Activated T-helper 17 cell treated with anti-CD3 and anti-CD28 coated beads, Interleukin-2, amount 50 U/mL, for 72 hours (primary cell): ENCODE results near the gene ENO4. TPM values are rescaled to one million over a fixed set of nuclear protein-coding genes. Genes with fewer than 3 reads are reported as not detected.

Experiments used
- ATAC-seq: fragments of 150-1000 bp; cut with Tn5 transposase; replicated peaks from 2 replicates; pipeline ENCODE4 v1.10.0; 2021; ENCODE audit warnings: mild to moderate bottlenecking, moderate library complexity
- H3K27ac Mint-ChIP-seq: one replicate; pipeline ENCODE4 v1.8.0; 2022; ENCODE audit warnings: mixed read lengths
- H3K27me3 Mint-ChIP-seq: one replicate; pipeline ENCODE4 v1.8.0; 2022; ENCODE audit warnings: mixed read lengths
- H3K36me3 Mint-ChIP-seq: one replicate; pipeline ENCODE4 v1.8.0; 2022; ENCODE audit warnings: low read depth, mild to moderate bottlenecking, mixed read lengths
- H3K4me1 Mint-ChIP-seq: one replicate; pipeline ENCODE4 v1.8.0; 2022; ENCODE audit warnings: mixed read lengths
- H3K4me3 Mint-ChIP-seq: one replicate; pipeline ENCODE4 v1.8.0; 2022; ENCODE audit warnings: mild to moderate bottlenecking, mixed read lengths
- H3K9me3 Mint-ChIP-seq: one replicate; pipeline ENCODE4 v1.8.0; 2022; ENCODE audit warnings: mixed read lengths
- total RNA-seq, 2 donors: library from RNA; stranded (reverse); gene quantifications; one replicate each; pipeline ENCODE4 v1.2.3, GENCODE V29; 2022

ENO4 gene
- total RNA-seq, 2 donors from 2014 or later, result not detected

GRCh38 chr10:116868722-116869121 lies 19.4 kb downstream of the ENO4 start:
- Mint-ChIP-seq H3K4me1 (no peaks in the 10 kb centered on the region), H3K4me3 (no peak overlapping the region), H3K9me3 (peaks cover 5% of the 10 kb centered on the region), H3K27ac (no peak overlapping the region), H3K27me3 (peaks cover 6% of the 10 kb centered on the region), H3K36me3 (no peaks in the 10 kb centered on the region)
- ATAC-seq, result no peak

- Mint-ChIP-seq H3K9me3 (peaks cover 5% of the 10 kb centered on the region), H3K27me3 (peaks cover 6% of the 10 kb centered on the region), H3K27ac (no peak overlapping the region), H3K4me1 (no peaks in the 10 kb centered on the region), H3K36me3 (no peaks in the 10 kb centered on the region), H3K4me3 (no peak overlapping the region)
- ATAC-seq, result no peak
Measured at GRCh38 chr10:116870949-116871348, 21.6 kb downstream of the ENO4 start.

DNA sequence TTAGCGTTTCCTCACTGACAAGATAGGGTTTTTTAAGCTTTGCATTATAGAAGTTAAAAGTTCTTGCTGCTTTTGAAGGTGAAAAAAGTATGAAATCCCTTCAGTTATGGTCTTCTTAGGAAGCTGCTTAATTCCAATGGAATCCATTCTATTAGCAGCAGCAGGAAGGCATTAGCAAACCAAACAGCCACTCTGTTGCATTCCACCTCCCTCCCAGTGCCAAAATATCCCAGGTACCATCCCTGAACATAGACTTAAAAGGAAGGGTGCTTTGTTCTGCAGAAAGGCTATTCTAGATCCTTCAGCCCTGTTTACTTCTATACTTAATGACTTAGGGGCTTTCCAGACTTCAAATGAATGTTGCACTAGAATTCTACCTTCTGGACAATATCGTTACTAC lies 23.8 kb downstream of the ENO4 start:
- Mint-ChIP-seq H3K4me1 (no peaks in the 10 kb centered on the region), H3K4me3 (no peak overlapping the region), H3K27ac (no peak overlapping the region), H3K9me3 (peaks cover 5% of the 10 kb centered on the region), H3K27me3 (peaks cover 9% of the 10 kb centered on the region), H3K36me3 (no peaks in the 10 kb centered on the region)
- ATAC-seq, result no peak

GRCh38 chr10:116875897-116876296 lies 26.6 kb downstream of the ENO4 start:
- Mint-ChIP-seq H3K4me1 (no peaks in the 10 kb centered on the region), H3K36me3 (no peaks in the 10 kb centered on the region), H3K9me3 (peaks cover 5% of the 10 kb centered on the region), H3K27ac (no peak overlapping the region), H3K4me3 (no peak overlapping the region), H3K27me3 (peaks cover 10% of the 10 kb centered on the region)
- ATAC-seq, result no peak

DNA sequence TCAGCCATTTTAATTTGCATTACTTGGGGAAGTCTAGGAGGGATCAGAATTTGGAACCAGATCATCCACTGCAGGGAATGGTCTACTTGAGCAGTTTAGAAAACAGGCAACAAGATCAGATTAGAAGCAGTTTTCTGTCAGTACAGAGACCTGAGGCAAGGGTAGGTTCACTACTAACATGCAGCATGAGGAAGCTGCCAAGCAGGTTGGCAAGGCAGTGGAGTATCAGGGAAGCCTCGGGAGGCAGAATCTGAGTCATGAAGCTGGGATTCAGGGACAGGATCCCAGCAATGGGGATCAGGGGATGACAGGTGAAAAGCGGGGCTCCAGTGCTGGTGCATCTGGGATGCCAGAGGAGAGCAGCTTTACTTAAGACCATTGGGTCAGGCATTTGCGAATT lies 28.1 kb downstream of the ENO4 start:
- Mint-ChIP-seq H3K36me3 (no peaks in the 10 kb centered on the region), H3K27me3 (peaks cover 6% of the 10 kb centered on the region), H3K4me3 (no peak overlapping the region), H3K4me1 (no peaks in the 10 kb centered on the region), H3K9me3 (peaks cover 2% of the 10 kb centered on the region), H3K27ac (no peak overlapping the region)
- ATAC-seq, result no peak

- H3K36me3 Mint-ChIP-seq, result no peaks in the 10 kb centered on the region
- no peak overlapping the region for H3K27ac Mint-ChIP-seq
- H3K4me1 Mint-ChIP-seq, result no peaks in the 10 kb centered on the region
- no peaks in the 10 kb centered on the region for H3K9me3 Mint-ChIP-seq
- ATAC-seq, result no peak
- H3K4me3 Mint-ChIP-seq, result no peak overlapping the region
- peaks cover 4% of the 10 kb centered on the region for H3K27me3 Mint-ChIP-seq
Measured at GRCh38 chr10:116878123-116878522, 28.8 kb downstream of the ENO4 start.

DNA sequence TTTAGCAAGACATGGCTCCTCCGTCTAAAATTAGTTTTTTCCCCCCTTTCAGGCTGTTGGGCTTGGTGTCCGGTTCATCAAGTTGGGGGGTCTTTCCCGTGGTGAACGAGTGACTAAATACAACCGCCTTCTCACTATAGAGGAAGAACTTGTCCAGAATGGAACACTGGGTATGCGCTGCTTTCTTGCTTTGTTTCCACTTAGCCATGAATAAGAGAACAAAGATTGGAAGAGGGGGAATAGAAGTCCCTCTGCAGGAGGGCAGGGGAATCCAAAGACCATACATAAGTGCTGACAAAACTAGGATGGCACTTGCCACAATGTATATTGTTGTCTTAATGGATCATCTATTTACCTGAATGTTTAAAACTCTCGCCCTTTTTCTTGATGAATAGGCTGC lies 30.5 kb downstream of the ENO4 start:
- no peak for ATAC-seq
- H3K4me1 Mint-ChIP-seq, result no peaks in the 10 kb centered on the region
- H3K4me3 Mint-ChIP-seq, result no peak overlapping the region
- H3K9me3 Mint-ChIP-seq, result no peaks in the 10 kb centered on the region
- H3K27me3 Mint-ChIP-seq, result peaks cover 4% of the 10 kb centered on the region
- H3K36me3 Mint-ChIP-seq, result no peaks in the 10 kb centered on the region
- H3K27ac Mint-ChIP-seq, result no peak overlapping the region

GRCh38 chr10:116880716-116881482 lies 31.6 kb downstream of the ENO4 start:
- Mint-ChIP-seq H3K4me1 (no peaks in the 10 kb centered on the region), H3K36me3 (no peaks in the 10 kb centered on the region), H3K4me3 (no peak overlapping the region), H3K27me3 (peaks cover 4% of the 10 kb centered on the region), H3K27ac (no peak overlapping the region), H3K9me3 (no peaks in the 10 kb centered on the region)
- ATAC-seq, result no peak

GRCh38 chr10:116882639-116883038 lies 33.3 kb downstream of the ENO4 start:
- no peak for ATAC-seq
- no peak overlapping the region for H3K27ac Mint-ChIP-seq
- H3K36me3 Mint-ChIP-seq, result no peaks in the 10 kb centered on the region
- H3K4me1 Mint-ChIP-seq, result no peaks in the 10 kb centered on the region
- no peaks in the 10 kb centered on the region for H3K9me3 Mint-ChIP-seq
- peaks cover 4% of the 10 kb centered on the region for H3K27me3 Mint-ChIP-seq
- no peak overlapping the region for H3K4me3 Mint-ChIP-seq

DNA sequence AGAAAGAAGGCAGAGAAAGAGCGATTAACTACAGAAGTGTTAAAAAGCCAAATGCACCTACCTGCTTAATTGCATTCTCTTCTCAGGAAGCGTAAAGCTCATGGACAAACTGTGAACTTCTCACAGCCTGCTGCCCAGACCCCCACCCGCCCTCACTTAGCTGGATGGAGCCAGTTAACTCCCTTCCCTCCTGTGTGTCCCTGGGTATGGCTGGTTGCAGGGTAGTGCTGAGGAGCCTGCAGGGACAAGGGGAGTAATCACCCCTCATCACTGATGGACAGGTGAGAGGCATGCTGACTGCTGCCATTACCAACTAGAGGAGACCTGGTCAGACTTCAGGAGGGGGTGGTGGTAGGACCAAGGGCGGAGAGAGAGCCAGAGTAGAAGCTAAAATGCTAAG lies 37.5 kb downstream of the ENO4 start:
- Mint-ChIP-seq H3K4me3 (no peak overlapping the region), H3K27ac (no peak overlapping the region), H3K36me3 (no peaks in the 10 kb centered on the region), H3K9me3 (no peaks in the 10 kb centered on the region), H3K27me3 (peaks cover 14% of the 10 kb centered on the region), H3K4me1 (no peaks in the 10 kb centered on the region)
- ATAC-seq, result no peak

GRCh38 chr10:116888380-116889055 lies 39.2 kb downstream of the ENO4 start:
- ATAC-seq, result peak; percentile 47
- H3K4me3 Mint-ChIP-seq, result no peak overlapping the region
- H3K9me3 Mint-ChIP-seq, result no peaks in the 10 kb centered on the region
- peaks cover 20% of the 10 kb centered on the region for H3K27me3 Mint-ChIP-seq
- no peaks in the 10 kb centered on the region for H3K36me3 Mint-ChIP-seq
- no peak overlapping the region for H3K27ac Mint-ChIP-seq
- H3K4me1 Mint-ChIP-seq, result no peaks in the 10 kb centered on the region

GRCh38 chr10:116889066-116889465 lies 39.8 kb downstream of the ENO4 start:
- ATAC-seq, result no peak
- H3K9me3 Mint-ChIP-seq, result no peaks in the 10 kb centered on the region
- no peak overlapping the region for H3K4me3 Mint-ChIP-seq
- H3K36me3 Mint-ChIP-seq, result no peaks in the 10 kb centered on the region
- no peaks in the 10 kb centered on the region for H3K4me1 Mint-ChIP-seq
- H3K27me3 Mint-ChIP-seq, result peaks cover 20% of the 10 kb centered on the region
- H3K27ac Mint-ChIP-seq, result no peak overlapping the region

DNA sequence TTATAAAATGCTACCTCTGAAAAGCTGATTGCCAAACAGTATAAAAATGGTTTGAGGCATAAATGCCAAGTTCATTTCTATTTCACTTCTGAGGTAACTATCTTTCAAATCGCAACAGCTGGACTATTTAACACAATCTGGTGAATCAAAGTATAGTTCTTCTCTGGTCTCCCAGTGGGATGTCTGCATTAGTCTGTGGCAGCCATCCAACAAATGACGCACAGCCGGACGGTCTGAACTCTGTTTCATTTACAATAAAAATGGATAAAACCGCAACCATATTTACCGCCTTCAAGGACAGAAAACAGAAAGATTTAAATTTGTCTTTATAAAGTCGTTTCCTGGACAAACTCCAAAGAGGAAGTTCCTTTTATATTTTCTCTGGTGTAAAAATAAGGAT lies 41.9 kb downstream of the ENO4 start:
- Mint-ChIP-seq H3K9me3 (no peaks in the 10 kb centered on the region), H3K4me1 (no peaks in the 10 kb centered on the region), H3K4me3 (no peak overlapping the region), H3K36me3 (no peaks in the 10 kb centered on the region), H3K27ac (no peak overlapping the region), H3K27me3 (peaks cover 22% of the 10 kb centered on the region)
- ATAC-seq, result no peak

DNA sequence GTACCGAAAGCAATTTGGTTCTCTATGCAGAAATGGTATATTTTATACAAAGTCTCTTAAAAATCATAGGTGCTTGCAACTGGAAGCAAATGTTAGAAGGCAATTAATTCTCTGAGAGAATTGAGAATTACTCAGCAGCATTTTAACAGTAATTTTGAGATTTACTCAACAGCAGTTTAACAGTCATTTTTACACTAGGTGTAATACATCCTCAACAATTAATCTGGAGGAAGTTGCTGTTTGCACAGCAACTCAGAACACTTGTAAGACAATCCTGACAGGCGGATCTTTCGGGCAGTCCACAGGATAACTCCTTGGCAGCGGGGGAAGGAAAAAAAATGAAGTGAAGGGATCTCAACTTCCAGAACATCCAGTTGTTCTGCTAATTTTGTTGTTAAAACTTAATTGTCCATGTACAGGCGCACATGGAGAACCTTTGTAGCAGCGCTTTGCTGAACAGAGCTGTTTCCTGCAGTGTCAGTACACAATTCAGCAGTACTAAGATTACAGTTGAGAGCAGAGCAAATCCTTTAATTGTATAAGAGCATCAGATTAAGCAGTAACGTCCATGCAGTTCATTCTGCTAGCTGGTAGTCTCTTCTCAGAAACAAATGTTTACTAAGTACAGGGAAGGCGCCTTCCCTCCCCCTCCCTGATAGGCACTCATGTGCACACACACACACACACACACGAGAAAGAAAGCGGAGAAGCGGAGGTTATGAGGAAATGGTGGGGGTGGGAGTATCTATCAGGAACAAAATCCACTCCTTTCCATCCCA lies 43.8 kb downstream of the ENO4 start:
- H3K27me3 Mint-ChIP-seq, result peaks cover 22% of the 10 kb centered on the region

GRCh38 chr10:116893686-116894037 lies 44.4 kb downstream of the ENO4 start:
- ATAC-seq, result no peak
- H3K4me1 Mint-ChIP-seq, result no peaks in the 10 kb centered on the region
- H3K27ac Mint-ChIP-seq, result no peak overlapping the region
- H3K4me3 Mint-ChIP-seq, result no peak overlapping the region
- no peaks in the 10 kb centered on the region for H3K36me3 Mint-ChIP-seq
- H3K9me3 Mint-ChIP-seq, result no peaks in the 10 kb centered on the region
- H3K27me3 Mint-ChIP-seq, result peaks cover 22% of the 10 kb centered on the region

More for the DNA sequence above, 43.8 kb downstream of the ENO4 start:
- Mint-ChIP-seq H3K9me3 (no peaks in the 10 kb centered on the region), H3K27ac (no peak overlapping the region), H3K4me1 (no peaks in the 10 kb centered on the region), H3K4me3 (no peak overlapping the region), H3K36me3 (no peaks in the 10 kb centered on the region)
- ATAC-seq, result no peak
